HepG2 (cell line): ENCODE data around the gene SURF1. TPM values are rescaled to one million over a fixed set of nuclear protein-coding genes. Genes with fewer than 3 reads are reported as not detected.

Experiments used
- HIVEP1 ChIP-seq: sonication (generic); formaldehyde crosslinking; IDR thresholded peaks from 2 replicates; pipeline ENCODE4 v1.4.0; 2020; ENCODE audit warnings: mild to moderate bottlenecking, missing genetic modification reagents
- MYC ChIP-seq: sonication (generic); formaldehyde crosslinking; IDR thresholded peaks from 2 replicates; pipeline ENCODE4 v1.9.0; 2021; ENCODE audit warnings: missing genetic modification reagents, borderline replicate concordance
- RFX1 ChIP-seq: fragments of 450-650 bp; IDR thresholded peaks from 2 replicates; pipeline ENCODE4 v1.6.1; 2017
- RFXANK ChIP-seq: IDR thresholded peaks from 2 replicates; pipeline ENCODE4 v1.6.1; 2016
- RFXAP ChIP-seq: sonication (generic); formaldehyde crosslinking; IDR thresholded peaks from 2 replicates; pipeline ENCODE4 v1.4.0; 2020; ENCODE audit warnings: missing genetic modification reagents, borderline replicate concordance
- ZNF160 ChIP-seq: sonication (generic); formaldehyde crosslinking; IDR thresholded peaks from 2 replicates; pipeline ENCODE4 v1.8.0; 2022; ENCODE audit warnings: mild to moderate bottlenecking, inconsistent platforms, missing genetic modification reagents
- ZNF292 ChIP-seq: sonication (generic); formaldehyde crosslinking; IDR thresholded peaks from 2 replicates; pipeline ENCODE4 v1.8.1; 2022; ENCODE audit warnings: mild to moderate bottlenecking, low read depth, missing genetic modification reagents, borderline replicate concordance
- ZNF331 ChIP-seq: sonication (generic); formaldehyde crosslinking; IDR thresholded peaks from 2 replicates; pipeline ENCODE4 v1.4.0; 2020; ENCODE audit warnings: missing genetic modification reagents
- ZNF777 ChIP-seq: sonication (generic); formaldehyde crosslinking; IDR thresholded peaks from 2 replicates; pipeline ENCODE4 v1.4.0; 2020; ENCODE audit warnings: missing genetic modification reagents
- polyA plus RNA-seq, 8 experiments: library from polyadenylated mRNA; depleted of rRNA in 3 of 8; stranded (reverse) in 7 of 8; unstranded in 1 of 8; fragments of >200 nt; fragmentation: Illumina TruSeq in 4 of 8; extraction: Trizol in 4 of 8; gene quantifications; 2 replicates each; pipeline versions ENCODE4 v1.2.1 to v1.2.3, GENCODE V29; 2011 to 2016; ENCODE audit warnings: low read depth in 4 of 8, missing spikeins in 1 of 8, mixed read lengths in 1 of 8; ENCODE audit not compliant: insufficient read depth in 1 of 8
- total RNA-seq, 5 experiments: library from RNA; depleted of rRNA; stranded (reverse); fragments of >200 nt; fragmentation: Illumina TruSeq; extraction: Trizol; gene quantifications; 2 replicates each; pipeline ENCODE4 v1.2.3, GENCODE V29; 2016; ENCODE audit warnings: low read depth in 1 of 5
- TF ChIP-seq, protein P1 (sequence below): sonication (generic); formaldehyde crosslinking; IDR thresholded peaks from 2 replicates; pipeline ENCODE4 v1.8.1; 2023; ENCODE audit warnings: missing genetic modification reagents, mild to moderate bottlenecking, borderline replicate concordance
- TF ChIP-seq, protein P2 (sequence below): conservative IDR thresholded peaks from 2 replicates; pipeline ENCODE4 v1.6.1; 2018; ENCODE audit warnings: missing genetic modification reagents
- TF ChIP-seq, protein P3 (sequence below): sonication (generic); formaldehyde crosslinking; IDR thresholded peaks from 2 replicates; pipeline ENCODE4 v1.8.1; 2022; ENCODE audit warnings: low read depth, mild to moderate bottlenecking, missing genetic modification reagents

Gene SURF1
- total and polyA plus RNA-seq, 2 of the 13 experiments (the other 11 are each of a cell fraction or from before 2014, with no cell fraction given): 17.8 to 40.7 TPM

DNA sequence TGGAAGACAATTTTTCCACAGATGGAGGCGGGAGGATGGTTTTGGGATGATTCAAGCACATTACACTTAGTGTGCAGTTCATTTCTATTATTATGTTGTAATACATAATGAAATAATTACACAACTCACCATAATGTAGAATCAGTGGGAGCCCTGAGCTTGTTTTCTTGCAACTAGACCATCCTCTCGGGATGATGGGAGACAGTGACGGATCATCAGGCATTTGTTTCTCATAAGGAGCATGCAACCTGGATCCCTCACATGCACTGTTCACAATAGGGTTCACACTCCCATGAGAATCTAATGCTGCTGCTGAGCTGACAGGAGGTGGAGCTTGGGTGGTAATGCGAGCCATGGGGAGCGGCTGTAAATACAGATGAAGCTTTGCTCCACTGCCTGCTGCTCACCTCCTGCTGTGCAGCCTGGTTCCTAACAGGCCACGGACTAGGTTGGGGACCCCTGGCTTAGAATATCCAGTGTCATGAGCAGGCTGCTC lies 21.5 kb upstream of the SURF1 start (continued):
- TF ChIP-seq, protein P1, sequence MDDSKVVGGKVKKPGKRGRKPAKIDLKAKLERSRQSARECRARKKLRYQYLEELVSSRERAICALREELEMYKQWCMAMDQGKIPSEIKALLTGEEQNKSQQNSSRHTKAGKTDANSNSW (CRISPR knock-in tag): no peak
- 0 out of 2 replicates have a peak, but pooled peaks have one; percentile 40 for TF ChIP-seq ZNF331
- no peak for TF ChIP-seq ZNF777
- TF ChIP-seq ZNF160 (CRISPR knock-in tag): no peak
- TF ChIP-seq, protein P2, sequence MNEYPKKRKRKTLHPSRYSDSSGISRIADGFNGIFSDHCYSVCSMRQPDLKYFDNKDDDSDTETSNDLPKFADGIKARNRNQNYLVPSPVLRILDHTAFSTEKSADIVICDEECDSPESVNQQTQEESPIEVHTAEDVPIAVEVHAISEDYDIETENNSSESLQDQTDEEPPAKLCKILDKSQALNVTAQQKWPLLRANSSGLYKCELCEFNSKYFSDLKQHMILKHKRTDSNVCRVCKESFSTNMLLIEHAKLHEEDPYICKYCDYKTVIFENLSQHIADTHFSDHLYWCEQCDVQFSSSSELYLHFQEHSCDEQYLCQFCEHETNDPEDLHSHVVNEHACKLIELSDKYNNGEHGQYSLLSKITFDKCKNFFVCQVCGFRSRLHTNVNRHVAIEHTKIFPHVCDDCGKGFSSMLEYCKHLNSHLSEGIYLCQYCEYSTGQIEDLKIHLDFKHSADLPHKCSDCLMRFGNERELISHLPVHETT (CRISPR knock-in tag): no peak
- TF ChIP-seq RFX1: no peak
- no peak for TF ChIP-seq HIVEP1
- no peak for TF ChIP-seq RFXANK (CRISPR knock-in tag)
- TF ChIP-seq, protein P3, sequence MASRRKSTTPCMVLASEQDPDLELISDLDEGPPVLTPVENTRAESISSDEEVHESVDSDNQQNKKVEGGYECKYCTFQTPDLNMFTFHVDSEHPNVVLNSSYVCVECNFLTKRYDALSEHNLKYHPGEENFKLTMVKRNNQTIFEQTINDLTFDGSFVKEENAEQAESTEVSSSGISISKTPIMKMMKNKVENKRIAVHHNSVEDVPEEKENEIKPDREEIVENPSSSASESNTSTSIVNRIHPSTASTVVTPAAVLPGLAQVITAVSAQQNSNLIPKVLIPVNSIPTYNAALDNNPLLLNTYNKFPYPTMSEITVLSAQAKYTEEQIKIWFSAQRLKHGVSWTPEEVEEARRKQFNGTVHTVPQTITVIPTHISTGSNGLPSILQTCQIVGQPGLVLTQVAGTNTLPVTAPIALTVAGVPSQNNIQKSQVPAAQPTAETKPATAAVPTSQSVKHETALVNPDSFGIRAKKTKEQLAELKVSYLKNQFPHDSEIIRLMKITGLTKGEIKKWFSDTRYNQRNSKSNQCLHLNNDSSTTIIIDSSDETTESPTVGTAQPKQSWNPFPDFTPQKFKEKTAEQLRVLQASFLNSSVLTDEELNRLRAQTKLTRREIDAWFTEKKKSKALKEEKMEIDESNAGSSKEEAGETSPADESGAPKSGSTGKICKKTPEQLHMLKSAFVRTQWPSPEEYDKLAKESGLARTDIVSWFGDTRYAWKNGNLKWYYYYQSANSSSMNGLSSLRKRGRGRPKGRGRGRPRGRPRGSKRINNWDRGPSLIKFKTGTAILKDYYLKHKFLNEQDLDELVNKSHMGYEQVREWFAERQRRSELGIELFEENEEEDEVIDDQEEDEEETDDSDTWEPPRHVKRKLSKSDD: 0 out of 2 replicates have a peak, but pooled peaks have one; percentile 13
- TF ChIP-seq ZNF292 (CRISPR knock-in tag): peak; percentile 79; the same call in 1 of the 2 replicates
- peak; percentile 17; the same call in 1 of the 2 replicates for TF ChIP-seq MYC (CRISPR knock-in tag)
- peak; percentile 54; the same call in 1 of the 2 replicates for TF ChIP-seq RFXAP
- TF ChIP-seq, all 625 proteins: peak for 27
